ACHN (cell line): Measurements from ENCODE around the gene E2F2.
"Not testable (repeated sequence)": the region's sequence is repeated elsewhere in the genome, so short reads cannot be mapped to it uniquely, and the experiment has no call there.

Experiments
- DNase-seq: peaks from one replicate; pipeline ENCODE4 v3.0.0-alpha.2; 2015
- in situ Hi-C: cut with HindIII; loops from 2 replicates; pipeline ENCODE4 v1.10.0; 2017; ENCODE audit warnings: low sequenced_read_pairs, low pct_ligation_motif_present, low pct_unique_long_range_greater_than_20kb

Gene E2F2

DNA sequence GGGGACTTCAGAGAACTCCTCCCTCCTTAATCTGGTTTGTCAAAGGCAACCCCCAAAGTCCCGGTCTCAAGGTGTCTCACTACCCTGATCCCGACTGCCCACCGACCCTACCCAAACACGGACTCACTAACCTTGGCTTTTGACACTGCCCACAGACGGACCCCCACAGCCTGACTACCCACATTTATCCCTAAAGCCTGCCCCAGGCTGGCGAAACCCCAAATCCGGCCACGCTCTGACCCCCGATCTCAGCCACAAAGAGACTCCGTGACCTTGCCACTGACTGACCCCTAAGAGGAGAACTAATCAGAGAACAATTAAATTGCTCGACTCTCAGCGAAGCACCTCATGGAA lies 23.1 kb upstream of the E2F2 start:
- in situ Hi-C loops: no loop called here
- no peak for DNase-seq

DNA sequence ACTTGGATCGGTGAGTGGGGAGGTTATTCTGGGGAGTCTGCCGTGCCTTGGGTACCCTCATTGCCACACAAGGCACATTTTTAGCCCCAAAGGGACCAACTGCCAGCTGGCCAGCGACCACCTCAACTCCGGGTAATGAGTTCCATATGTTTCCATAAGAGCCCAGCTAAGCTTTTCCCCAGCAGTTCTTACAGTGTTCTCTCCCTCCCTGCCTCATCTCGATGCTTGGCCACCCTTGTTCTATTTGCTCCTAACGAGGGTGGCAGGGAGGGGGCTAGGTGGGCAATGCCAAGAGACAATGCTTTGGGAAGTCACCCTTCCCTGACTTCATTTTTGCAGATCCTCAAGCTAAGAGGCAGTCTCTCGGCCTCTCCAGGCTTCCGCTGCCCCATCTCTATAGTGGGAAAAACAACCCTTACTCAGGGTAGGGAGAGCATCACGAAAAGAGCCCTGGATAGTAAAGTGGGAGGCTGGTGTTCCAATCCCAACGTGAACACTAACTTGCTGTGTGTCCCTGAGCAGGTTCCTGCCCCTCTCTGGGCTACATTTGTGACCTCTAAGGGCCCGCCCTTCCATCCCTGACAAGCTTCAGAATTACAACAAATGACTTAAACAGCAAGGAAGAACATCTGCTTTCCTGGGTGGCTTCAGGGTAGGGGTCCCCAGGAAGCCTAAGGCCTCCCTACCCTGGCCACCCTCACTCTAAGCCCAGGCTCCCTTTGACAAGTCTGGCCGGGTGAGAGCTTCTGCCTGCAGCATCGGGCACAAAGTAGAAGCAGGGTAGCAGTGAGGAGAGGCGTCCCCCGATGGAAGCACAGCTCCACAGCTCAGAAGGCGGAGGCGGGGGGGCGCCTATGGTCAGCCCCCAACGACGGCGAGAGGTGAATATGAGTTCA lies 22.4 kb upstream of the E2F2 start:
- in situ Hi-C loops: no loop called here
- DNase-seq: no peak

DNA sequence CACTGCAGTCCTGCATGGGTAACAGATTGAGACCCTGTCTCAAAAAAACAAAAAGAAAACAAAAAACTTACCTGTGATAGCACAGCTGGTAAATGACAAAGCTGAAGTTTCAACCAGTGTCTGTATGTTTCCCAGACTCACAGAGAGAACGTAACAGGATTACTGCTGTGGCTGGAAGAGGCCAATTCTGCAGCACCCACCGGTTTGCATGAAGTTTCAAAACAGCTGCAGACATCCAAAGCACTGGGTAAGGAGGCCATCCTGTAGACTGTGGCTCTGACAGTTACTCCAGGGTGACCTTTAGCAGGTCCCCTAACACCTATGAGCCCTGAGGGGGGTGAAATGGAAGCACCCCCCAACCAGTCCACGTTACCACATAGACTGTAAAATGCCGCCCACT lies 20.8 kb upstream of the E2F2 start:
- in situ Hi-C loops: no loop called here
- no peak for DNase-seq

DNA sequence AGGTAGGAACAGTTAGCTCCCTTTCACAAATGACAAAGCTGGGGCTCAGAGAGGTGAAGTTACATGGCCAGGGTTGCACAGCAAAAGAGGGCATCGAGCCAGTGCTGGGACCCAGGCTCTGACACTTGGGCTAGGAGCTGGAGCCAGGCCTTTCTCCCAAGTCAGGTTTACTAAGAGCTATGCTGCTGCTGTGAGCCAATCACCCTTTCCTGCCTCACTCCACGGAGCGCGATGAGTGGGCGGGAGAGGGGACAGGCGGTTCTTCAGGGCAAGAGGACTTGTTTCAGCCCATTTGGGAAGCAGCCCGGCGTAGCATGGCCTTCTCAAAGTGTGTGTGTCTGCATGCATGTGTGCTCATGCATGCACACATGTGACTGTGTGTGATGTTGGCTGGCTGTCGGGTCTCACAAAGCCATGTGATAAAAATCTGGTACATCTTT lies 17.7 kb upstream of the E2F2 start:
- no peak for DNase-seq
- in situ Hi-C loops: no loop called here

DNA sequence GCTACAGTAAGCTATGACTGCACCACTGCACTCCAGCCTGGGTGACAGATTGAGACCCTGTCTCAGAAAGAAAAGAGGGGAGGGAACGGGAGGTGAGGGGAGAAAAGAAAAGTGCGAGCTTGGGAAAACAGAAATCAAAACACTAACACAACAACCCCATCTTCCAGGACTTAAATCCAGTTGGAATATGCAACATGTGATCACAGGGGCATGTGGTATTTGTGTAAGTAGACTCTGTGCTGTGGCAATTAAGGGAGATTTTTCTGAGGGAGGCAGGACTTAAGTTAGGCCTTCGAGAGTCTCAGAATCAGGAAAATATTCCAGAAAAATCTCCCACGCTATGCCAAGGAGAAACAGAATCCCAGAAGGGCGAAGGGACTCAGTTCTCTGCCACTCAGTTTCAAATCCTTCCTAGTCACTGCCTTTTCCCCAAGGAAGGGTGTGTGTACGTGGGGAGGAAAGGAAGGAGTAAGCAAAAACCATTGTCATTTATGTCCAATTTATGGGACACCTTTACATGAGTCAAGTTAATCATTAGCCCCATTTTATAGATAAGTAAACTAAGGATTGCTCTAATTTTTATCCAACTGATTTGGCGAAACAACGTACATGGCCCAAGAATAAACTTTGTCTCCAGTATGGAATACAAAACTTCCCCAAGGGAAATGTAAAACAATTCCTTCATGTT lies 16.0 kb upstream of the E2F2 start:
- no peak for DNase-seq

DNA sequence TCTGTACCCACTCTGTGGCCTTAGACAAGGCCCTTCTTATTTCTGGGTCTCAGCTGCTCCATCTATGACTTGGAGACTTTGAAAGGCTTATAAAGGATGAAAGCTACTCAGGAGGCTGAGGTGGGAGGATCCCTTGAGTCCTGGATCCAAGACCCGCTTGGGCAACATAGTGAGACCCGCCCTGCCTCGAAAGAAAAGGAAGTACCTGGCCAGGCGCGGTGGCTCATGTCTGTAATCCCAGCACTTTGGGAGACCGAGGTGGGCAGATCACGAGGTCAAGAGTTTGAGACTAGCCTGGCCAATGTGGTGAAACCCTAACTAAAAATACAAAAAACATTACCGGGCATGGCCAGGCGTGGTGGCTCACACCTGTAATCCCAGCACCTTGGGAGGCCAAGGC lies 14.8 kb upstream of the E2F2 start:
- DNase-seq: no peak
- in situ Hi-C loops: no loop called here

More for the DNA sequence above, 16.0 kb upstream of the E2F2 start:
- in situ Hi-C loops: no loop called here

DNA sequence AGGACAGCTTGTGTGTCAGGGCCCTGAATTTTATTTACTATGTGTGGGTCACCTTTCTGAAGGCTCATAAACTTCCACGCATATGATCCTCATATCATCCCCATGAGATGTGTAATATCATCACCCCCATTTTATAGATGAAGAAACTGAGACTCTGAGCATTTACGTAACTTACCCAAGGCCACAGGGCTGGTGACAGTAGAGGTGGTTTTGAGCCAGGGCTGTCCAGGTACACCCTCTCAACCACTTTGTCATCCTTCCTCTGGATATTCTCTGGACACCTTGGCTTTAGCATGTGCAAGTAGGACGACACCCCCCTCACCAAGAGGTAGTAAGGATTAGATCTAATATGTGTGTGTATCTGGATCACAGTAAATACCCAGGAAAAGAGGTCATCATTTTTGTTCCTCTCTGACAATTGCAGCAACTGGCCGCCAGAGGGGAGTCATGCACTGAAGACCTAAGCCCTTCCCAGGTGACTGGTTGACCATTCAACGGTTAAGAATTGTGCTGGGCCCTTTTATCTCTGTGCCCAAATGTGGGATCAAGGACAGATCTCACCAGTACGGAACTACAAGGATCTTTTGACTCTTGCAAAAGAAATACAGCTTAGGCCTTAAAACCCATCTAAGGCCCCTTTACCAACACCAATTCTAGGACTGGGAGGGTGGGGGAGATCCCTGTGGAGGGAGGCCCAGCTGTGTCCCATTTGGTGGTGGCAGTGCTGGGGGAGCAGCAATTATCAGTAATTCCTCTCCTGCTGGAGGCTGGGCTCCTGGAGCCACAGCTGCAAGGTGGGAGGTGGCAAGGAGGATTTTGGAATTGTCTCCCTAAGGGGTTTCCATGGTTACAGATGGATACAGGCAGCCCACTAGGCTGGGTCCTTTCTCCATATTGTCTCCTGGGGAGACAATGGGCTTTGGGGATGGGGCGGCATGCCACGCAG lies 13.7 kb upstream of the E2F2 start:
- peak; percentile 72 for DNase-seq
- in situ Hi-C loops: no loop called here

DNA sequence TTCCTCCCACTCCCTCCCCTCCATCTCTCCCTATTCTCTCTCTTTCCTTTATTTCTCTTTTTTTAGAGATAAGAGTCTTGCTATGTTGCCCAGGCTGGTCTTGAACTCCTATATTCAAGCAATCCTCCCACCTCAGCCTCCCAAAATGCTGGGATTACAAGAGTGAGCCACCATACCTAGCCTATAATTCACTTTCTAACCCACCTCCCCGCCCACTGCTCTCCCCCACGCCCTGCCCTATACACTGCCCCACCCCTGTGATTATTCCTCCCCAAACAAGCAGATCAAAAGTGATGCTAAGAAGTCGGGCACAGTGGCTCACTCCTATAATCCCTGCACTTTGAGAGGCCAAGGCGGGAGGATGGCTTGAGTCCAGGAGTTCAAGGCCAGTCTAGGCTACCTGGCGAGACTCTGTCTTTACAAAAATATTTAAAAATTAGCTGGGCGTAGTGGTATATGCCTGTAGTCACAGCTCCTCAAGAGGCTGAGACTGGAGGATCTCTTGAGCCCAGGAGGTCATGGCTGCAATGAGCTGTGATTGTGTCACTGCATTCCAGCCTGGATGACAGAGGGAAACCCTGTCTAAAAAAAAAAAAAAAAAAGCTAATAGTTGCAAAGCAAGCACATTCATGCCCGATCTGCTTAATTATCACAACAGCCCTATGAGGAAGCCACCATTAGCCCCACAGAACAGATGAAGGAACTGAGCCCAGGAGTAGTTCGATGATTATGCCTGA lies 12.8 kb upstream of the E2F2 start:
- in situ Hi-C loops: no loop called here

GRCh38 chr1:23542940-23543339 lies 11.9 kb upstream of the E2F2 start:
- in situ Hi-C loops, DNase-seq: not testable (repeated sequence)

More for the DNA sequence above, 12.8 kb upstream of the E2F2 start:
- no peak for DNase-seq

- peak; percentile 85 for DNase-seq
- in situ Hi-C loops: no loop called here
These were observed 8.7 kb upstream of the E2F2 start for GRCh38 chr1:23539698-23540266.

DNA sequence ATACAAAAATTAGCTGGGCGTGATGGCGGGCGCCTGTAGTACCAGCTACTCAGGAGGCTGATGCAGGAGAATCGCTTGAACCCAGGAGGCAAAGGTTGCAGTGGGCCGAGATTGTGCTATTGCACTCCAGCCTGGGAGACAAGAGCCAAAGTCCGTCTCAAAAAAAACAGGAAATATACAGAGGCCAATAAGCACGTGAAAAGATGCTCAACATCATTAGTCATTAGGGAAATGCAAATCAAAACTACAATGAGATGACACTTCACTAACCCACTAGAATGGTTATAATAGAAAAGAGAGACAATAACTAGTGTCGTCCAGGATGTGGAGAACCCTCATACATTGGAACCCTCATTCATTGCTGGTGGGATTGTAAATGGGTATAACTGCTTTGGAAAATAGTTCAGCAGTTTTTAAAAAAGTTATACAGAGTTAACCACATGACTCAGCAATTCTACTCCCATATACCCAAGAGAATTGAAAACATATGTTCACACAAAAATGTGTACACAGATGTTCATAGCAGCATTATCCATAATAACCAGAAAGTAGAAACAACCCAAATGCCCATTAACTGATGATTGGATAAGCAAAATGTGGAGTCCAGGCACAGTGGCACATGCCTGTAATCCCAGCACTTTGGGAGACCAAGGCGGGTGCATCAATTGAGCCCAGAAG lies 6.4 kb upstream of the E2F2 start:
- in situ Hi-C loops: no loop called here
- DNase-seq: no peak

DNA sequence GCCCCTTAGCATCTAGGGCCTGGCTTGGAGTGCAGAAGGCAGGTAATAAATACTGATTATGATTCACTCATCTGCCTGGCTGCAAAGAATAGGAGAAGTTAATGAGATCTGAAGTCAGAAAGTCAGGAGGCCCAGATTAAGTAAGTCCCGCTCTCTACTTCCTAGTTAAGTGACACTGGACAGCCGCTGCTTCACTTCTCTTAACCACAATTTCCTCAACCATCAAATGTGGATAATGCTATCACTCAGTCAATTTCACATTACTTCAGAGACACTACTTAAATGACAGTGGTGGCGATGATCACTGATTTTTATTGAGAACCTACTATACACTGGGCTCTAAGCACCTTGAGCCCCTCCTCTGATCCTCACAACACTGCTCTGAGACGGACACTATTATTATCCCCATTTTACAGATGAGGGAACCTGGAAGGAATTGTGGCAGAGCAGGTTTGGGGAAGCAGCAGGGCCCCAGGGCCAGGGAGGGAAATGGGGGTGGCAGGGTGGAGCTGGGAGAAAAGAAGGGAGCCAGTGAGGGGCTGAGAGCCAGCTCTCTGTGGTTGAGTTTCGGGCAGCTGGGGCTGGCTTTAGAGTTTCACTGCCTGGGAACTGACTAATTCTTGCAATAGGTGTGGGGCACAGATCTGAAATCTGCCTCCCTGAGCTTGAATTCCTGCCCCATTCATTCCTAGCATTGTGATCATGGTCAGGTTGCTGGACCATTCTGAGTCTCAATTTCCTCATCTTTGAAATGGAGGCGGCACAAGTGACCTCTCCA lies 2.4 kb upstream of the E2F2 start:
- in situ Hi-C loops: no loop called here
- DNase-seq: no peak

DNA sequence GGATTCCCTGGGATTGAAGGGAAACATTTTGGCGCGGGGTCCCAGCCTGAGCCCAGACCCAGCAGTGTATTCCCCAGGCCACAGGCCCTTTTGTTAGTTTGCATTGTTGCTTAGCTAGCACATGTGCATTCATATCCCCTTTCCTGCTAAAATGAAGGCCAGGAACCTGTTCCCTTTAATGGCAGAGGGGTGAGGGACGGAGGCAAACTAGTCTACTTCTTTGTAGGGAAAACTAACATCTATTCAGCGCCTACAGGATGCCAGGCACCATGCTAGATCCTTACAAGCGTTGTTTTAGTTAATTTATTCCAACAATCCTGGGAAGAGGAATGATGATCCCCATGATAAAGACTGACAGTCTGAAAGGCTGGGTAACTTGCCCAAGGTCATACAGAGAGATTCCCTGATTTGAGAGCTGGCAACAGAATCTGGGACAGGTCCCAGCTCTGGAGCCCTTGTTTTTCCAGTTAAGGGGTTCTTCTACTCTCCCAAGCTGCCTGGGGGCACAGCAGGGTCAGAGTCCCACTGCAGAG lies 595 bp upstream of the E2F2 start:
- DNase-seq: no peak
- in situ Hi-C loops: no loop called here

- DNase-seq: no peak
- in situ Hi-C loops: no loop called here
These were observed 816 bp downstream of the E2F2 start for GRCh38 chr1:23530087-23530746.

DNA sequence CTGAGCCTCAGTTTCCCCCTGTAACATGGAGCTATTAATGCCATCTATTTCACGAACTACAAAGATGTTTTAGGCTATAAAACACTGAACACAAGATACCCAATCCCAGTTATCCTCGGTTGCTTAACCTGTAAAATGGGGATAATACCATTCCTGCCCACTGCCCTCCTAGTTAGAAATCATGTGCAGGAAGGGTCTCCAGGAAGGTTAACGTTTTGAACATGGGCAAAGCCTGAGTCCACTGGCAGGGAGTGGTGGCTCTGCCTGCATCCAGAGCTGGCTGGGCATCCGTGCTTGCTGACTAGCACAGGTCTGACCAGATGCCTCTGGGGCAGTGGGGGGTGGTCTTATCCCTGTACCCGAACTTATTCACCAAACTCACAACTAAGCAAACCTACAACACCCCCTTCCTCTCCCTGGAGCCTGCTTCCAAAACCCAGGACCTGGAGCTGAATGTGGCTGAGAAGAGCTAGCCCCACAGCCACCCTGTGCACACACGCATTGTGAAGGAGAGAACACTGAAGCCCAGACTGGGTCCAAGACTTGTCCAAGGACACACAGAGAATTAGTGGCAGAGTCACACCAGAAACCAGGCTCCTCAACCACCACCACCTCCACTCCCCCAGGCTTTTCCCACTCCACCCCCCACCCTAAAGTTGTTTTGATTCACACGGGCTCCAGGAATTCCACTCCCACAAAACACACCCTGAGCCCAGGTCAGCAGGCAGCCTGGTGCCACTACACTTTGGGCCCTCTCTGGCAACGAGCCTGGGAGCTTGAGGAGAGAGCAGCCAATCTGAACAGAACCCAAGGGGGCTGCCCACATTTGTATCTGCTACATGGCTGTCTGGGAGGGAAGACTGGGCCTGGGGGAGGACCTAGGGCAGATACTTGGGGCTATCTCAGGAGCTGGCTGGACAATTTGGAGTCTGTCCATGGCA lies 1.6 kb downstream of the E2F2 start:
- in situ Hi-C loops: no loop called here
- no peak for DNase-seq
